Activated gamma-delta T cell treated with Interleukin-2 at 50 U/mL for 16 hours (primary cell): ENCODE measurements around the gene MAEA.
A peak's percentile ranks its signal among the peaks of the same experiment; 100 is the strongest.
"Not testable (repeated sequence)": the region's sequence is repeated elsewhere in the genome, so short reads cannot be mapped to it uniquely, and the experiment has no call there.

Source experiments
- DNase-seq: peaks from one replicate; pipeline ENCODE4 v3.0.0-alpha.2; 2020

Gene MAEA

DNA sequence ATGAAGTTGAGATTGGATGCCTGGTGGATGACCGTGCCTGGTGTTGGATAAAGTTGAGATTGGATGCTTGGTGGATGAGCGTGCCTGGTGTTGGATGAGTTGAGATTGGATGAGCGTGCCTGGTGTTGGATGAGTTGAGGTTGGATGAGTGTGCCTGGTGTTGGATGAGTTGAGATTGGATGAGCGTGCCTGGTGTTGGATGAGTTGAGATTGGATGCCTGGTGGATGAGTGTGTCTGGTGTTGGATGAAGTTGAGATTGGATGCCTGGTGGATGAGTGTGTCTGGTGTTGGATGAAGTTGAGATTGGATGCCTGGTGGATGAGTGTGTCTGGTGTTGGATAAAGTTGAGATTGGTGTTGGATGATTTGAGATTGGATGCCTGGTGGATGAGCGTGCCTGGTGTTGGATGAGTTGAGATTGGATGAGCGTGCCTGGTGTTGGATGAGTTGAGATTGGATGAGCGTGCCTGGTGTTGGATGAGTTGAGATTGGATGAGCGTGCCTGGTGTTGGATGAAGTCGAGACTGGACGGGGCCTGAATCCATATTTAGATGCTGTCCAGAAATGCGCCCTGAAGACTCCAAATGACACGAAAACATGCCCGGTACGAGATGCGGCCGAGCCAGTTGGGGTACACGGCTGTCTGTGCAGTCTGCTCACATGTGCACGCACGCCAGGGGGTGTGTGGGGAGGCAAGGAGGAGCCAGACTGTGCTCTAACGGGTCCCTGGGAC is 34.9 kb downstream of the MAEA start:
- DNase-seq: not testable (repeated sequence)

- DNase-seq: no peak
Measured at GRCh38 chr4:1325176-1325480, 35.4 kb downstream of the MAEA start.

GRCh38 chr4:1325681-1326635 is 36.3 kb downstream of the MAEA start:
- no peak for DNase-seq

DNA sequence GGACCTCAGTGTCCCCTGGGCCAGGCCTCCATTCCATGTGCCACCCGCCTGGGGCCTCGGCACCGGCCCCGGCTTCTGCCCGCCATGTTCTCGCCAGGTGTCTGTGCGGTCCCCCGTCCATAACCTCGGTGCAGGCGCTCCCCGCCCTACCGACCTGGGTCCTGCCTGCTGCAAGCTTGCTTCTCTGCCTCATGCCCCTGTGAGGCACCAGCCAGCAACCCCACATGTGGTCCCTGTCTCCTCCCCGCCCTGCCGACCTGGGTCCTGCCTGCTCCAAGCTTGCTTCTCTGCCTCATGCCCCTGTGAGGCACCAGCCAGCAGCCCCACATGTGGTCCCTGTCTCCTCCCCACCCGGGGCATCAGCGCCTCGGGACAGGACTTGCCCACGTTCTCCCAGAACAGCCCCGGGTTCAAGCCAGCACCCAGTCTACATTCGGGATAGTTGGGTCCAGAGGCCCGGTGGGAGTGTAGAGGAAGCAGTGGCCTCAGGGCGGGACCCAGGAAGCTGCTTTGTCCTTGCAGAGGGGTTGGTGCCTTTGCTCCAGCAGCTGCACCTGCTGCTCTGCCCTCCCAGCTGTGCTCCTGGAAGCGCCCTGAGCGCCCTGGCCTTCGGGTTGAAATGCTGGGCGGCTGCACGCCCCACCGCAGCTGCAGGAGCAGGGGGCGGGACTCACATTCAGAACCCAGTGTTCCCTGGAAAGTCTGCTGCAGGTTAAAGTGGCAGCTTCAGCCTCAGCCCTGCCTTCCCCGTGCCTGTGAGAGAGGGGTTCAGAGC is 37.2 kb downstream of the MAEA start:
- DNase-seq: no peak

DNA sequence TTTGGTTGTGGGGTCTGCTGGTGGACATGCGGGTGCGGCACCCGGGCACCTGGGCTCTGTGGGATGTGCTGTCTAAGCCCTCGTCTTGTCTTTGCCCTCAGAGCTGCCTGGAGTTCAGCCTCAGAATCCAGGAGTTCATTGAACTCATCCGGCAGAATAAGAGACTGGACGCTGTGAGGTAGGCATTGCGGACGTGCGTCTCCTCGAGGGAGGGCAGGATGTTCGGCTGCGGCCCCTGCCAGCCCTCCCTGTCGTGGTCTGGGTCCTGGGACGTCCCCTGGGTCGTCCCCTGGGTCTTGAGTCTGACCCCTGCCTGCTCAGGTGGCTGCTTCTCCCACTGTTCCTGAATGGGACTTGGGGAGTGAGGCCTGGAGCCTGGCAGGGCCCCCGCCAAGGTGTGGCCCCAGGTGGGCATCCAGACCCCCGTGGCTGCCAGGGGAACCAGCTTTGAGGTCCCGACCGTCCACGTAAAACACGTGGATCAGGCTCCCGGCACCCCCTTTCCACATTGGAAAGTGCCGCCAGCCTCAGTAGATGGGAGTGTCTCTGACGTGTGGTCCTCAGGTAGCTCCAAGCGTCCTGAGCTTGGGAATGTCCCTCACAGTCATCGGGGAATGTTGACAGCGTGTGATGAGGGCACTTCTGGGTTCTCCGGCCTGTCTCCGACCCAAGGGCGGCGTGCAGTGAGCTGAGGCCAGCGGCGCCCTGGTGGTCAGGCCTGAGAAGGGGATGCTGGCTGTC is 38.0 kb downstream of the MAEA start:
- DNase-seq: no peak

DNA sequence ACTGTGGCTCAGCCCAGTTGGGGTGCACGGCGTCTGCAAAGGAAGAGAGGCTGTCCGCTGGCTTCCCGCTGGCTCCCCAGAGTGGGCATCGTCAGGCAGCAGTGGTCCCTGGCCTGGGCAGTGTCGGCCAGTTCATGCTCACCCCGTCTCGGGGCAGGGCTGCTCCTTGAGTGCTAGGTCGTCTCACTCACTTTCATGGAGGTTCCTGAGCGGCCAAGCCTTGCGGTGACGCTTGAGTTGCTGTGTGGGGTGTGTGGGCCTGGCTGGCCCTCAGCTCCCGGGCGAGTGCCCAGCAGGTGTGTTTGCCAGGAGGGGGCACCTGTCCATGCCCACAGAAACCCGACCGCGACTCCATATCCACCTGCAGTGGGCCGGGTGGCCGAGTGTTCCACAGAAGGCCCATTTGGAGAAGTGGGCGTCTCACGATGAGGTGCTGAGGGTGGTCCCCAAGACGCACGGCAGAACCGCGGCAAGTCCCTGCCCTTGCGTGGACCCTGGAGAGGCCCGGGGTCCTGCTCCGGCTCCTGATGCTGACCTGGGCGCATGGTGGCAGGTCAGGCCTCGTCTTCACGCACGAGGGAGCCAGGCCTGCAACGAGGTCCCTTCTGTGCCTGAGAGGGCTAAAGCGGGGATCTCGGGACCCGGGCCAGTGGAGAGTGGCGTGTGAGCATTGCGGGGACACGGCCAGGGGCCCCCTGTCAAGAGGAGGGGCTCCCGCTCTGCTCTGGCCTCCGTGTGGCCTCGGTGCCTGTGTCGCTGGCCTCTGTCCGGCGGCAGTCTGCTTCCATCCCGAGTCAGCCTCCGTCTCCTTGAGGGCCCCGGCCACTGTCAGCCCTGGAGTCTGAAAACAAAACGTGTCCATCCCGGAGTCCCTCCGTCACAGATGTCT is 38.8 kb downstream of the MAEA start:
- no peak for DNase-seq

DNA sequence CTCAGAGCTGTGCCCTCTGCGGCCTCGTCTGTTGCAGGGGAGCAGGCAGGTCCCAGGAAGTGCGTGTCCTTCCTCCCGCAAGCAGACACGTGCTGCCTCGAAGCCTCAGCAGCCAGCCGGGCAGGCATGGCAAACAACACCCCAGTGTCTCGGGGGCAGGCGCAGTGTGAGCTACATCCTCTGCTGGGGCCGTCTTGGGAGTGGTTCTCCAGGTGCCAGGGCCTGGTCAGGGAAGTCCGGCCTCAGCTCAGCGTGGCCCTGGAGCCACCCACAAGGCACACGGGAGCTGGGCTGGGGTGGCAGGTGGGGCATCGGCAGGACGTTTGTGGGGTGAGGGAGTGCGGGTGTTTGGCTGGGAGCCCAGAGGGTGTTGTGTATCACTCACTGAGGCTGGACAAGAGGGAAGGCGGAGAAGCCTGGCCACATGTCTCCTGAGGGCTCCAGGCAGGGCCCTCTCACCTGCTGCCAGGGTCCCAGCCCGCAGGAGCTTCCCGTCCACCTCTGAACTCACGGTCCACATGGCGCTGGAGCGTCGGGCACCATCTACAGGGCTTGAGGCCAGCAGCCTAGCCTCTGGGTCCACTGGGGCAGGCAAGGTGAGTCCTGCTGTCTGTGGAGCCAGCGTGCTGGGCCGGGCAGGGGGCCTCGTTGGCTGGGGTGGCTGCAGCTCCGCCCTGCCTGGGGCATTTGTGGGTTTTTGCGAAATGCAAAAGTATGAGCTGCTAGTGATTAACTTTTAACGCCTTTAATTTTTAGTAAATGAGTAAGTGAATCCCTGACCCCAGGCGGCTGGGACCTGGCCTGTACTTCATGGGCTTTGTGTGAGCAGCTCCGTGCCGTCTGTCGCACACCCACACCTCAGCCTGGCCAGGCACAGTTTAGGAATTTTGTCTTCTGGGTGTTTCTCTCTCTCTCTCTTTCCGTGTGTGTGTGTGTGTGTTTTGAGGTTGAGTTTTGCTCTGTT is 40.0 kb downstream of the MAEA start:
- no peak for DNase-seq

DNA sequence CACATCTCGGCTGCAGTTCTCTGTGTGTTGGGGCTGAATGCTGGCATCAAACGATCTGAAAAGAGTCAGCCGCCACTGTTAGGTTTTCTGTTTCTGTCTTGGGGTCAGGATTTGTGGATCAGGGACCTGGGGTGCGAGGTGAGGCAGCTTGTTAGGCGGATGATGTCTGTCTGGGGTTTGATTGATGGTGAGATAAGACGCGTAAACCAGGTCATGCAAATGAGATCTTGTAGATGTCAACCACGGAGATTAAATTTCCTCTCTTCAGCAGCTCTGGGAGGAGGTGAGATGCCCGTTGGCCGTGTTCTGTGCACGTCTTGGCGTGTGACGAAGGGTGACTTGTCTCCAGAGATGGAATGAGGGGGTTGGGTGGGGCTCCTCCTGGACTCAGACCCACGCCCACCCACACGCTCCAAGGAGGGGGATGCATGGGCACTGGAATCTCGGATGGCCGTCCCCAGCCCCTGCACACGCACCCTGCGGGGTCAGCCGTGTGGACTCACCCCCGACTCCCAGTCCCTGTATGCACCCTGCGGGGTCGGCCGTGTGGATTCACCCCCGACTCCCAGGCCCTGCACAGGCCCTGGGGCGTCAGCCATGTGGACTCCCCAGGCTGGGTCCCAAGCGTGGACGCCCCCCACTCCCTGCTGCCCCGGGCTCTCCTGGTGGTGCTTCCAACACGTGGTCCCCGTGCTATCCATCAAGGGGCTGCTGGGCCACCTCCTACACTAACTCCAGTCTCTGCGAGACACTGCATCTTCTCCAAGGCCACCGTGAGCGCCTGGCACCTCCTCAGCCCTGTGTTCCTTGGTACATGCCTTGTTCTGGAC is 41.3 kb downstream of the MAEA start:
- DNase-seq: peak; percentile 62

DNA sequence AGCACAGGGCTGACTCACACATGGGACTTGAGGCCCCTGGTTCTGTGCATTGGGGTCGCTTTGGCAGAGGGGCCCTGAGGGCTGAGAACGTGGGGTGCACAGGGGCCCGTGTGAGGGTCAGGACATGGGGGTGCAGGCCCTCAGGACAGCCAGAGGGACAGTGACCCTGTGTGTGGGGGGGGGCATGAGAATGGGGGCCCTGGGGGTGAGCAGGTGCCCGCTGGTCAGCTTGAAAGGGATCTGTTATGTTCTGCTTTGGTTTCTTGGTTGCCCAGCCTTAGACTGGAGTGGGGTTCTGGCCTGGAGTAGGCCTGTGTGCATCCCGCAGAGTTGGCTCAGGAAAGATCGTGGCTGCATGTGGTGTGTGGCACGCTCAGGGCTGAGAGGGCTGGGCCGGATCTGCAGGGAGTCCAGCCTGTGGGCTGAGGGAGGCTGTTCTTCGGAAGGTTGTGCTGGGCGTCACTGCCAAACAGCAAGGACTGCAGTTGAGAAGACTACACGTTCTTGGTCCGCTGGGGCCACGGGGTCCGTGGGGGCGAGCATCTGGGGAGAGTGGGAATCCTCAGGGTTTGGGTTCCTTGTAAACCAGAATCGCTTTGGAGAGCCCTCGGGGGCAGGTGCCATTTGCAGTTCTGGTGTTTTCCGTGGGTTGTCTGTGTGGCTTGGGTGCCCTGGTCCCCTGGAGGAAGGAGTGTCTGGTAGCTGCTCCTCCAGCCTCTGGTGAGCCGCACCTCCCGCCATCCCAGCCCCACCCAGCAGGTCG is 42.1 kb downstream of the MAEA start:
- DNase-seq: no peak

- DNase-seq: no peak
Measured at GRCh38 chr4:1332686-1333085, 43.0 kb downstream of the MAEA start.

DNA sequence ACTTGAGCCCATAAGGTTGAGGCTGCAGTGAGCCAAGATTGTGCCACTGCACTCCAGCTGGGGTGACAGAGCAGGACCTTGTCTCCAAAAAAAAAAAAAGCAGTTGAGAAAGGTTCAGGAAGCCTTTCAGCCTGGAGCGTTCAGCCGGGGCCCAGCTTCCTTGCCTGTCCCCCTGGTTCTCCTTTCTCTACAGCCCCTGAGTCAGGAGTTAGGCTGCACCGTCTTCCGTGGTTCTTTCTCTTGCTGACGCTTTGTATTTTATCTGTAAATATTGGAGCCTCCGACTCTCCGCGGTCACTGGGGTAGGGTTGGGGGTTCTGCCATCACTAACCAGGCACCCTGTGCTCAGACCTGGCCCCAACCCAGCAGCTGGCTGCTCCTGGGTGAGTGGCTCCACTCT is 43.6 kb downstream of the MAEA start:
- no peak for DNase-seq

GRCh38 chr4:1333851-1334578 is 44.3 kb downstream of the MAEA start:
- not testable (repeated sequence) for DNase-seq

DNA sequence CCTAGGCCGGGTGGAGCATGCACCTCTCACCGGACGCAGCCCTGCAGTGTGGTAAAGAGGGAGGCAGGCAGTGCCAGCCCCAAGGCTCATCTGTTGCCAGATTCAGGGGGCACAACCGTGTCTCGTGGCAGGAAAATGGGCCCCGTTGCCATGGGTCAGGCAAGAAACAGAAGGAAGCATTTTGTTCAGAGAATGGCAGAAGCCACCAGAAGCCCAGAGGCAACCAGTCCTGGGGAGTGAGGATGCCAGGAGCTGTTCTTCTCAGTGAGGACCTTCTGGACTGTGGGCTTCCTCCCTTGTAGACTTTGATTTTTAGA is 44.8 kb downstream of the MAEA start:
- no peak for DNase-seq

GRCh38 chr4:1335193-1335883 is 45.6 kb downstream of the MAEA start:
- not testable (repeated sequence) for DNase-seq

DNA sequence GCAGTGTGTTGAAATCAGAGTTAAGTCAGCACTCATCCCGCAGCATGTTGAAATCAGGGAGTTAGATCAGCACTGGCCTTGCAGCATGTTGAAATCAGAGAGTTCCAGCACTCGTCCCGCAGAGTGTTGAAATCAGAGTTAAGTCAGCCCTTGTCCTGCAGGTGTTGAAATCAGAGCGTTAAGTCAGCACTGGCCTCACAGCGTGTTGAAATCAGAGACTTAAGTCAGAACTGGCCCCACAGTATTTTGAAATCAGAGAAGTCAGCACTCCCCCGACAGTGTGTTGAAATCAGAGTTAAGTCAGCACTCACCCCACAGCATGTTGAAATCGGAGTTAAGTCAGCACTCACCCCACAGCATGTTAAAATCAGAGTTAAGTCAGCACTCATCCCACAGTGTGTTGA is 46.4 kb downstream of the MAEA start:
- no peak for DNase-seq

DNA sequence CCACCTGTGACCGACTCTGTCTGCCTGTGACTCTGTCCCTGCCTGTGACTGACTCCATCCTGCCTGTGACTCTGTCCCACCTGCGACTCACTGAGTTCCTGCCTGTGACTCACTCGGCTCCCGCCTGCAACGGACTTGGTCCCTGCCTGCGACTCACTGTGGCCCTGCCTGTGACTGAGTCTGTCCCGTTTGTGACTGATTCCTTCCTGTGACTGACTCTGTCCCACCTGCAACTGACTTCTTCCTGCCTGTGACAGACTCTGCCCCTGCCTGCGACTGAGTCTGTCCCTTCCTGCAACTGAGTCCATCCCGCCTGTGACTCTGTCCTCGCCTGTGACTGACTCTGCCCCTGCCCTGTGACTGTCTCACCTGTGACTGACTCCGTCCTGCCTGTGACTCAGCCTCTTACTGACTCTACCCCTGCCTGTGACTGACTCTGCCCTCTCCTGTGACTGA is 47.7 kb downstream of the MAEA start:
- peak; percentile 14 for DNase-seq
